ENCODE measurements around the gene PLIN3. TPM values are rescaled to one million over a fixed set of nuclear protein-coding genes. Genes with fewer than 3 reads are reported as not detected.
A peak's percentile ranks its signal among the peaks of the same experiment; 100 is the strongest.

PLIN3 gene
- polyA plus RNA-seq (70.7 to 107 TPM (median 87.3 TPM) in 3 replicates), polyA minus RNA-seq (49.4 to 84.6 TPM (median 69.5 TPM) in 3 replicates)
- polyA plus RNA-seq (2011; ENCODE audit: low read depth): 61.7 TPM
- 46.6 and 82.3 TPM in 2 replicates for polyA plus RNA-seq (2011; cell fraction: cytosol; rRNA removed)
- polyA plus RNA-seq (2011; cell fraction: nucleus; rRNA removed): 46.0 and 54.5 TPM in 2 replicates
- 47.4 and 123 TPM in 2 replicates for polyA plus RNA-seq (2012; ENCODE audit: low replicate concordance)
- 278 TPM for polyA minus RNA-seq (2011; cell fraction: cytosol; rRNA and poly(A)+ RNA removed)
- polyA minus RNA-seq (2011; cell fraction: nucleus; rRNA and poly(A)+ RNA removed): 94.2 and 112 TPM in 2 replicates

- H3K4me2 ChIP-seq (ENCODE audit: control insufficient read depth, extremely low read depth, insufficient read depth, low read depth, low read length): peak within 1 kb of the TSS; percentile 96
- no peaks in the 10 kb centered on the region for H3K9me3 ChIP-seq (ENCODE audit: control insufficient read depth, low read depth, low read length)
- no peak for FAIRE-seq
These were observed at the start of gene PLIN3 for GRCh38 chr19:4867534-4868285. Gene PLIN3, minus strand, starts transcription at chr19:4867667. Its CDS starts 6,273 bp downstream, at chr19:4861394.

GRCh38 chr19:4916292-4917082 is 49.0 kb upstream of the PLIN3 start:
- Histone ChIP-seq H3K4me2 (ENCODE audit: control insufficient read depth, extremely low read depth, insufficient read depth, low read depth, low read length) (no peak overlapping the region), H3K9ac (ENCODE audit: control insufficient read depth, extremely low read depth, insufficient read depth, low read length) (no peak overlapping the region), H3K9me3 (ENCODE audit: control insufficient read depth, low read depth, low read length) (no peaks in the 10 kb centered on the region), H3K9me1 (ENCODE audit: control insufficient read depth, extremely low read depth, insufficient read depth, low read length) (no peaks in the 10 kb centered on the region), H2AFZ (ENCODE audit: control insufficient read depth, low read length) (no peak overlapping the region), H3K36me3 (ENCODE audit: control insufficient read depth in 2 of 2, extremely low read depth in 1 of 2, insufficient read depth in 2 of 2, low read length in 2 of 2) (peaks cover 0 to 21% of the 10 kb centered on the region in 2 experiments), H4K20me1 (ENCODE audit: control insufficient read depth, extremely low read depth, insufficient read depth, low read length) (no peaks in the 10 kb centered on the region), H3K4me1 (ENCODE audit: control insufficient read depth, extremely low read depth, insufficient read depth, low read length) (peaks cover 30% of the 10 kb centered on the region), H3K4me3 (ENCODE audit: control insufficient read depth in 2 of 3, extremely low read depth in 1 of 3, insufficient read depth in 2 of 3, low read depth in 1 of 3, low read length in 3 of 3) (no peak overlapping the region), H3K27ac (ENCODE audit: control insufficient read depth, insufficient read depth, low read length) (no peak overlapping the region), H3K79me2 (ENCODE audit: control insufficient read depth, insufficient read depth, low read length) (peaks cover 60% of the 10 kb centered on the region), H3K27me3 (ENCODE audit: control insufficient read depth, extremely low read depth, insufficient read depth, low read length) (no peaks in the 10 kb centered on the region)
- no peak for FAIRE-seq
- no peak for DNase-seq (ENCODE audit: low read depth, low spot score)
- dilution Hi-C loops (cut with MboI; ENCODE audit: extremely low pct_ligation_motif_present, low sequenced_read_pairs): no loop called here
- TF ChIP-seq EZH2 (IDR thresholded peaks at IDR 0.05; ENCODE audit: low read length) (no peak), CTCF (optimal IDR thresholded peaks at IDR 0.05 in 1 of 3, IDR thresholded peaks at IDR 0.05 in 1 of 3, conservative IDR thresholded peaks at IDR 0.05 in 1 of 3; ENCODE audit: extremely low read depth in 1 of 3, insufficient read depth in 2 of 3, low read length in 3 of 3) (no peak)

More at GRCh38 chr19:4867534-4868285, at the start of gene PLIN3:
- Histone ChIP-seq H3K27me3 (ENCODE audit: control insufficient read depth, extremely low read depth, insufficient read depth, low read length) (no peaks in the 10 kb centered on the region), H3K36me3 (ENCODE audit: control insufficient read depth in 2 of 2, extremely low read depth in 1 of 2, insufficient read depth in 2 of 2, low read length in 2 of 2) (peaks cover 0 to 3% of the 10 kb centered on the region in 2 experiments), H3K4me1 (ENCODE audit: control insufficient read depth, extremely low read depth, insufficient read depth, low read length) (peaks cover 23% of the 10 kb centered on the region), H3K9me1 (ENCODE audit: control insufficient read depth, extremely low read depth, insufficient read depth, low read length) (peaks cover 3% of the 10 kb centered on the region), H3K9ac (ENCODE audit: control insufficient read depth, extremely low read depth, insufficient read depth, low read length) (peak within 1 kb of the TSS; percentile 84), H3K4me3 (ENCODE audit: control insufficient read depth in 2 of 3, extremely low read depth in 1 of 3, insufficient read depth in 2 of 3, low read depth in 1 of 3, low read length in 3 of 3) (peak within 1 kb of the TSS; percentile 83 to 97 (median 89)), H3K27ac (ENCODE audit: control insufficient read depth, insufficient read depth, low read length) (peak within 1 kb of the TSS; percentile 84), H4K20me1 (ENCODE audit: control insufficient read depth, extremely low read depth, insufficient read depth, low read length) (peaks cover 5% of the 10 kb centered on the region), H2AFZ (ENCODE audit: control insufficient read depth, low read length) (peak within 1 kb of the TSS; percentile 87), H3K79me2 (ENCODE audit: control insufficient read depth, insufficient read depth, low read length) (peaks cover 32% of the 10 kb centered on the region)
- peak; percentile 82 for DNase-seq (ENCODE audit: low read depth, low spot score)
- TF ChIP-seq EZH2 (IDR thresholded peaks at IDR 0.05; ENCODE audit: low read length): no peak
- TF ChIP-seq CTCF (optimal IDR thresholded peaks at IDR 0.05 in 1 of 3, IDR thresholded peaks at IDR 0.05 in 1 of 3, conservative IDR thresholded peaks at IDR 0.05 in 1 of 3; ENCODE audit: extremely low read depth in 1 of 3, insufficient read depth in 2 of 3, low read length in 3 of 3): no peak
- dilution Hi-C loops (cut with MboI; ENCODE audit: extremely low pct_ligation_motif_present, low sequenced_read_pairs): no loop called here

Measured in keratinocyte (primary cell).